CD1c-positive myeloid dendritic cell (primary cell): ENCODE measurements around the gene SERINC3.

Experiments
- DNase-seq: peaks from one replicate; pipeline ENCODE4 v3.0.0-alpha.2; 2016; ENCODE audit errors: extremely low spot score

The SERINC3 gene

DNA sequence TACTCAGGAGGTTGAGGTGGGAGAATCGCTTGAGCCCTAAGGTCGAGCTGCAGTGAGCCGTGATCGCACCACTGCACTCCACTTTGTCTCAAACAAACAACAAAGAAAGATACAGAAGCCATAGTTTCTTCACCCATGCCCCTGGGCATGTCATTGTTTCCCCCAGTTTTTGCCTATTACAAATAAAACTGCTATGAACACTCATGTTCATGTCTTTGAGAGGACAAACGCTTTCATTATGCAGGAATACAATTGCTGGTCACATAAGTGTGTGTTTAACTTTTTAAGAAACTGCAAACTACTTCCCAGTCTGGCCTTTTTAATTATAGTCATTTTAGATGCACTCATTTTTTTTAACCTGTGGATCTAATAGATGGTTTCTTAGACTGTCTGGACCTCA, 58.4 kb downstream of the SERINC3 start:
- no peak for DNase-seq

DNA sequence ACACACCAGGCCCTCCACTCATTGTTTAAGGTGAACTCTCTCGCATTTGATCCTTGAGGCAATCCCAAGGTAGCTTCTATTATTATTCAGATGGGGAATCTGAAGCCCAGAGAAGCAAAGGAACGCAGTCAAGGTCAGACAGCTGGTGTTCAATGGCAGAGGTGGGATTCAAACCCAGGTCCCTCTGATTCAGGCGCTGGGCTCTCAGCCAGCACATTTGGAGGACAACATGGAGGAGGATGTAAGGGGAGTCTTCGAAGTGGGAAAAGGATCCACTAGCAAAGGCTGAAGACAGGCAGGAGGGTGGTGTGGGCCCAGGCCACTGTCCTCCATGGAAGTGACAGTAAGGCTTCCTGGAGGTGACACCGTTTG, 60.1 kb downstream of the SERINC3 start:
- no peak for DNase-seq

DNA sequence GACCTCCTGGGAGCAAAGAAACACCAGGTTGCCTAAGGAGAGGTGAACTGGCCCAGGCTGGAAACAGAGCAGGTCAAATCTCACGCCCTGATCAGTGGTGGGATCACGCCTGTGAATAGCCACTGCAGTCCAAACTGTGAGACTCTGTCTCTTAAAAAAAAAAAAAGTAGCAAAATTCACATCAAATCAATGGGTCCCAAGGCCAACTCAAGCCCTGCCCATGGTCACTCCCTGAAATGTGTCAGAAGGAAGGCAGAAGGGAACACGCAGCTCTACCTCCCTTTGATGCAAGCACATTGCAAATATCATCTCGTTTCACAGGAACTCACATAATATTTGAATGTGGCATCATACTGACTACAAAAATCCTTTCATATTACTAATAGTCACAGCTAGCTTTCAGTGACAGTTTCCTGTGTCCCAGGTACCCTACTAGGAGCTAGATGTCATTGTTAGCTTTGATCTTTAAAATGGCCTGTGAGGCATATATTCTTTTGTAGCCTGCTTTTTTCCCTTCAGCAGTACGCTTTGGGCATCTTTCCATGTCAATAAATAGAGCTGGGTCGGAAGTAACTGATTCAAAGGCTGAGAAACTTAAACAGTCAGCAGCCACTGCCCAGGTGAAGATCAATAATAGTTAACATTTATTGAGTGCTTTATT, 60.6 kb downstream of the SERINC3 start:
- no peak for DNase-seq

DNA sequence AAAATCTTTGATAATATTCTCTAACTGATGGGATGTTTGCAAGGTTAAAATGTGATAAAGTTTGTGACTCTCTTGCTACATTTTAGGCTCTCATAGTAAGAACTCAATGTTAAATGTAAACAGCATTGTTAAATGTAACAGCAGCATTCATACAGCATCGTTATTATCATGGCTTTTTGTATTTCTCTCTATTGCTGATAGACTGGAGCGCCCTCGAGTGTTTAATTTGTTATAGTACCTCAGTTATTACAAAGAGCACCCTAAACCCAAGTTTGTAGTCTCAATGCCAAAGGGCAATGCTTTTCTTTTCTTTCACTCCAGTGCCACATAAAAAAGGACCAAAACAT, 61.1 kb downstream of the SERINC3 start:
- DNase-seq: peak; percentile 19

DNA sequence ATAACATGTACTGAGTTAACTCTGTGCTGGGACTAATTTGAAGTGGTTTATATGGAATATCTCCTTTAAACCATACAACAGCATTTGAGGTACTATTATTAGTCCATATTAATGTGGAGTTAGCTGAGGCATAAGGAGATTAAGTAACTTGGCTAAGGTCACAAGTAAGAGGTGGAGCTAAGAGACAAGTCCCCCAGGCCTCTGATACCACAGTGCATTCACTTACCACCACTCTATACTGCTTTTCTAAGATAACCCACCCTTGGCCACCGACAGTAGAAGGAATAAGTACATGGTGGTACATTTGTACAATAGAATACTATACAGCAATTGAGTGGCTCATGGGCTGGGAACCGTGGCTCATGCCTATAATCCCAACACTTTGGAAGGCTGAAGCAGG, 62.6 kb downstream of the SERINC3 start:
- no peak for DNase-seq

DNA sequence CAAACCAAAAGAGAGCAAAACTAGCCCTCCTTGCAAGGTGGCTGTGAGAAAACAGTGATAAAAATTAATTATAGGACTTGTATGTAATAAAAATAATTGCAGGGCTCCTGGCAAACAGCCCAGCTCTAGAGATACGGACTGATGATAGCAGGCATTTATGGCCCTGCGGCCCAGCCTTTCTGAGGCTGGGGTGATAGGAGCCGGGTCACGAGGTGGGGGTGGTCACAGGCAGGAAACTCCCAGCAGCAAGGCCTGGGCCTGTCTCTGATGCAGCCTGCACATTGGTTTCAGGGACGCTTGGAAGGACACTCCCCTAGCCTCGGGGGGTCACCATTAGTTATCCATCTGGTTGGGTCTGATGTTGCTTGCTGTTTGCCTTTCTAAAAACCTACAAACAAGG, 64.9 kb downstream of the SERINC3 start:
- DNase-seq: no peak

DNA sequence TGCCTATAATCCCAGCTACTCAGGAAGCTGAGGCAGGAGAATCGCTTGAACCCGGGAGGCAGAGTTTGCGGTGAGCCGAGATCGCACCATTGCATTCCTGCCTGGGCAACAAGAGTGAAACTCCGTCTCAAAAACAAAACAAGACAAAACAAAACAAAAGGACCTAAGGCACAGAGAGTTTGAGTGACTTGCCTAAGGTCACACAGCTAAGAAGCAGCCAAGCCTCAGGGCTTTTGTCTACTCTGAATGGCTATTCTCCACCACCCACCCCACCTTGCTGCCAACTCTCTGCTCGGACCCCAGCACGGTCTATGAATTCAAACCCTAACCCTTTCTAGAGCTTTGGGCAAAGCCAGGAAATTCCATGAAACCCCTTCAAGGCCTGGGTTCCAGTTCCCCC, 65.3 kb downstream of the SERINC3 start:
- DNase-seq: no peak

DNA sequence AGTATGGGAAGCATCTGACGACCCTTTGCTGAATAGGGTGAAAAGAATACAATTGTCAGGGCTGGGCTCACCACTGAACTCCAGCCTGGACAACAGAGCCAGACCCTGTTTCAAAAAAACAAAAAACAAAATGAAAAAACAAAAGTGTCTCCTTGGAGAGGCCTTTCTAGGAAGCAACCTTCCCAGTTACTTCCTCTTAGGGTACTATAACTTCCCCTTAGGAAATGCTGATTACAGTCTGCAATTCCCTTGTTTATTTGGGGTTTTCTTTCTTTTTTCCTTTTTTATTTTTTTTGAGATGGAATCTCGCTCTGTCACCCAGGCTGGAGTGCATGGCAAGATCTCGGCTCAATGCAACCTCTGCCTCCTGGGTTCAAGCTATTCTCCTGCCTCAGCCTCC, 66.7 kb downstream of the SERINC3 start:
- peak; percentile 44 for DNase-seq

DNA sequence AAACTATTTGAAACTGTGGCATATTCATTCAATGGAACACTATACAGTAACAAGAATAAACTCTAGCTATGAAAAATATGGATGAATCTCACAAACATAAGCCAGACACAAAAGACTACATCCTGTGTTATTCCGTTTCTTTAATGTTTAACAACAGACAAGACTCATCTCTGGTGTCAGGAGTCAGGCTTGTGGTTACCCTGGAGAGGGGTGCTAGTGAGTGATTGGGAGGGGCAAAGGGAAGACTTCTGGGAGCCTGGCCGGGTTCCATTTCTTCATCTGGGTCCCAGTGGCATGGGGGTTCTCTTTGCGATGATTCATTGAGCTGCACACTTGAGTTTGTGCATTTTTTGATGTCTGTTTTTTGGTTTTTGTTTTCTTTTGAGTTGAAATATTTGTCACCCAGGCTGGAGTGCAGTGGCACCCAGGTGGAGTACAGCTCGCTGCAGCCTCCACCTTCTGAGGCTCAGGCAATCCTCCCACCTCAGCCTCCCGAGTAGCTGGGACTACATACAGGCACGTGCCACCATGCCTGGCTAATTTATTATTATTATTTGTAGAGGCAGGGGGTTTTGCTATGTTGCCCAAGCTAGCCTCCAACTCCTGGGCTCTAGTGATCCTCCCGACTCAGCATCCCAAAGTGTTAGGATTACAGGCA, 67.4 kb downstream of the SERINC3 start:
- no peak for DNase-seq

DNA sequence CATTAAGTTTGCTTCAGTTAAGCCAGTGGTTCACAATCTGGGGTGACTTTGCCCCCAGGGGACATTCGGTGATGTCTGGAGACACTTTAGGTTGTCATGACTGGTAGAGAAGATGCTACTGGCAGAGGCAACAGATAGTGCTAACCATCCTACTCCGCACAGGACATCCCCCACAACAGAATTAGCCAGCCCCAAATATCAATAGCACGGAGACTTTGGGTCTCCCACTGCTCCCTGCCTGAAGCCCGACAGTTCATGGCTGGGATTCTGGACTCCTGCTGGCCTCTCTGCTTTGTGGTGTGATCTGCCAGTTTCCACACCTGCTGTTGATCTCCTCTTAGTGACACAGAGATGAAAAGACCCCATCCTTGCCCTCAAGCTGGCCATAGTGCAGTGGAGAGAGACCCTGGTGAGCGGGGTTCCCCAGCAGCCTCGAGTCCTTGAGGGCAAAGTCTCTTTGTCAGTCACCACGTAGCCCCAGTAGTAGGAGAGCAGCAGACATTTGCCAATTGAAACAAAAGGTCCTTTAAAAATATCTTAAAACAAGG, 70.9 kb downstream of the SERINC3 start:
- DNase-seq: no peak

DNA sequence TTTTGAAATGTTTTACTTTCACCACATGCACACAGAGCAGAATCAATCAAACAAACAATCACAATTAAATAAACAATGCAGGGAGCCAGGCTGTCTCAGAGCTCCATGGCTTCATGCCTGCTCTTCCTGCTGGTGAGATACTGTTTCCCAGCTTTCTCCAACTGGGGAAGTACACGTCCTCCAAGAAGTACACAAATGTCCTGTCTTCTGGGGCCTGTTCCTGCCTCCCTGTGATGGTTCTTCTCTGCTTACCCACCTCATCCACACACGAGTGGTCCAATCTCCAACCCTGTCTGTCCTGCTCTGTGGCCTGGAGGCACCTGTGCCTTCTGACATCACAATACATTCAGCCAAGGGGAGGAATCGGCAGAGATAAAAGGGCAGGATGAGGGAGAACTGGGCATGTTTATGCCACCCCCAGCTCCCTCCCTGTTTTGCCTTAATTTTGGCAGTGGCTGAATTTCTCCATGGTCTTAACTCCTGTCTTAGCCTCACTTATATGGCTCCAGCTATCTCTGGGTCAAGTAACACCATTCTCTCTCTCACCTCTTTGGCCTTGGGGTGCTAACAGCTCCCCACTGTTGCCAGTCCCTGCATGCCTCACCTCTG, 71.5 kb downstream of the SERINC3 start:
- DNase-seq: no peak

DNA sequence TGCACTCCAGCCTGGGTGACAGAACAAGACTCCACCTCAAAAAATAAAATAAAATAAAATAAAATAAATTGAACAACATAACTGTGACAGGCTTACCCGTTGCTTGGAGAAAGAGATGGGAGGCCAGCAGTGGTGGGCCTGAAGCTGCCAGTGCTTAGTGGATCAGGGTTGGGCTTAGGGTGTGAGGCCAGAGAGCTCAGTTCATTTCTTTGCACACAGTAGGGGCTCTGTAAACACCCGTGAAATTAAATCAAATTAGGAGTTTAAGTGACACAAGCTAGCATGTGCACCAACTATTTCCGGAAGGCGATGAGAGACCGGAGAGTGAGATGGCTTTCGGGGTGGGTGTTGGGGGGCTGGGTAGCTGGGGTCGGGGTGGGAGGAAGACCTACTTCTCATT, 72.0 kb downstream of the SERINC3 start:
- no peak for DNase-seq

DNA sequence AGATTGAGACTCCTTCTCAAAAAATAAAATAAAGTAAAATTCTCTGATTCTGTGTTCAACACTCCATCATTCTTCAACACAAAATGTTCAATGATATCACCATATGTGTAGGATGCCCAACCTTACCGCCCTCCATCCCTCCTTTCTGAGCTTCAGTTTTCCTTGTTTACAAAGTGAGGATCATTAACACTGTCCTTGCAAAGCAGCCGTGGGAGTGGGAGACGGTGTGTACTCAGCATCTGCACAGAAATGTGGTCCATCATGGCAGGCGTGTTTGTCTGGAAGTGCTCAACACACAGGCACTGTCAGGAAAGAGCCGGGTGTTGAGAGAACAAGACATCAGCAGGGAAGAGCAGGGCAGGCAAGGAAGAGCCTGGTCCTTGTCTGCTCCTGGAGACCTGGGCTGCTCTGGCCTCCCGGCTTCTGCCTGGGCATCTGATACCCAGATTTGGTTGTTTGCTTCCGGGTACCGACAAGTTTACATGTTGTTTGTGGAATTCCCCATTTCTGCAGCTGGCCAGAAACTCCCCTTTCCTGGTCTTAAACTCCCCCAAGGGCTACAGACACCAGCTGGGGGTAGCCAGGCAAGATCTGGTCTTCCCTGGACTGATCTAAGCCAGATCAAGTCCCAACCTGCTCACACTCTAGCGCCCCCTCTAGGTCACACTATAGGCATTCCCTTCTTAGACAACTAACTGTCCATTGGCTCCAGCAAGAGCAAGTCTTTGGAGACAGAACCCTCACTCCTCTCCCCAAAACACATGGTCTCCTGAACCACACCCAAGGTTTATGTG, 72.9 kb downstream of the SERINC3 start:
- peak; percentile 22 for DNase-seq

DNA sequence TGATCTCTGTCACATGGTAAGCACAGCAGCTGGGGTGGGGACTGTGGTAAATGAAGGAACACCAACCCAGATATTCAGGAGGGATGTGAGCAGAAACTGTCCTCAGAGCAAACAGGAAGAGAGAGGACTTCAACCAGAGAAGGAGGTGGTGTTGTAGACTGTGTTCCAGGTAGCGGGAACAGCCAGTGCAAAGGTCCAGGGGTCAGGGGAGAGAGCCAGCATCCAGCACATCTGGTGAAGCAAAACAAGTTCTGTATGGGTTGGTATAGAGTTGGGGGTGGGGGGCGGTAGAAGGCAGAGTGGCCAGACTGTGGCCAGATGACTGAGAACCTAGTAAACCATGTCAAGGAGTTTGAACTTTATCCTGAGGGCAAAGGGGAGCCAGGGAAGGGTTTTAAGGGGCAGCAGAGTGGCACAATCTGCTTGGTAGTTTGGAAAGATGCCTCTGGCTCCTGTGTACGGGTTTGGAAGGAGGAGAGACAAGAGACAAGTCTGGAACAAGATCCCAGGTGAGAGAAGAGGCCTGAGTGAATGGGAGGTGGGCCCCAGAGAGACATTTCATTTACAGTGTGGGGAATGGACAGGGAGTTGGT, 73.9 kb downstream of the SERINC3 start:
- no peak for DNase-seq
